Subcutaneous adipose tissue (tissue), 4 donors: ENCODE measurements around the gene NAV2. TPM values are rescaled to one million over a fixed set of nuclear protein-coding genes. Genes with fewer than 3 reads are reported as not detected.

Source experiments
- total RNA-seq, 4 donors: library from RNA; depleted of rRNA; stranded (reverse); fragments of >200 nt; gene quantifications; one replicate each; pipeline ENCODE4 v1.1.0, GENCODE V29; 2016
- TF ChIP-seq, protein P1 (sequence below): fragments of 450-650 bp; IDR thresholded peaks from one replicate; pipeline ENCODE4 v1.5.1; 2016; ENCODE audit warnings: low read depth, mild to moderate bottlenecking, control low read depth, antibody characterized with exemption, moderate library complexity

Gene NAV2
- total RNA-seq, 4 donors from 2014 or later, result 13.6 to 31.5 (median 27.8) TPM

DNA sequence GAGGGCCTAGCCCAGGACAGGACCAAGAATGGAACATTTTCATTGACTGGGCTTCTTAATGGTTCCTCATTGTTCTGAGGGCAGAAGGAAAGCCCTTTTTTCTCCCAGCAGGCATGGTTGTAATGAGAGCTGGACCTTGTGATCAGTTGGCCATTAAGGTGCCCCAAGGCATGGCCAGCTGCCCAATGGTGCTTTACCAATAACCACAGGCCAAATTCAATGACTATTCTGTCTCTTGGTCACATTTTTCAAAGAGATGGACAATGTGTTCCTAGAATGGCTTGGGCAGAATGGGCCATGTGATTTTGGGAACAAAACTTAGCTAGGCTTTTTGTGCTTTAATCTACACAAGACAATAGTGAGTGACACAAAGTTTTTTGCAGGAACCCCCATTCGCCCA, 7.3 kb downstream of the NAV2 start:
- TF ChIP-seq, protein P1, sequence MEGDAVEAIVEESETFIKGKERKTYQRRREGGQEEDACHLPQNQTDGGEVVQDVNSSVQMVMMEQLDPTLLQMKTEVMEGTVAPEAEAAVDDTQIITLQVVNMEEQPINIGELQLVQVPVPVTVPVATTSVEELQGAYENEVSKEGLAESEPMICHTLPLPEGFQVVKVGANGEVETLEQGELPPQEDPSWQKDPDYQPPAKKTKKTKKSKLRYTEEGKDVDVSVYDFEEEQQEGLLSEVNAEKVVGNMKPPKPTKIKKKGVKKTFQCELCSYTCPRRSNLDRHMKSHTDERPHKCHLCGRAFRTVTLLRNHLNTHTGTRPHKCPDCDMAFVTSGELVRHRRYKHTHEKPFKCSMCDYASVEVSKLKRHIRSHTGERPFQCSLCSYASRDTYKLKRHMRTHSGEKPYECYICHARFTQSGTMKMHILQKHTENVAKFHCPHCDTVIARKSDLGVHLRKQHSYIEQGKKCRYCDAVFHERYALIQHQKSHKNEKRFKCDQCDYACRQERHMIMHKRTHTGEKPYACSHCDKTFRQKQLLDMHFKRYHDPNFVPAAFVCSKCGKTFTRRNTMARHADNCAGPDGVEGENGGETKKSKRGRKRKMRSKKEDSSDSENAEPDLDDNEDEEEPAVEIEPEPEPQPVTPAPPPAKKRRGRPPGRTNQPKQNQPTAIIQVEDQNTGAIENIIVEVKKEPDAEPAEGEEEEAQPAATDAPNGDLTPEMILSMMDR, result no peak

DNA sequence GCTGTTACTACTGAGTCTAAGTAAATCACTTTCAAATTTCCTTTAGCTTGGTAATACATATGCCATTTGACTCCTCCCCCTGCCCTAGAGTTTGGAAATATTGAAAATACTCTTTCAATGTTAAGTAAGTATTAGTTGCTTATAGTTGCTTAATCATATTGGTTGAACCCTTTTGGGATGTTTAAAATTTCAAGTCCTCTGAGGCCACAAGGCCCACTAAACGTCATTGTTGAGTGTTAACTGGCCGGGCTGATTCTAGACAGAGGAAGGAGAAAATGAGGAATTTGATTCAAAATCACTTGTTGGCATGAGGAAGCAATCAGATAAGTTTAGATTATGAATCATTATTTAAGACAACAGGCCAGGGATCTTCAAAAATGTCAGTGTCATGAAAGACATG, 8.5 kb downstream of the NAV2 start:
- TF ChIP-seq, protein P1, result no peak

GRCh38 chr11:19722702-19723101, 10.1 kb downstream of the NAV2 start:
- TF ChIP-seq, protein P1, result no peak

GRCh38 chr11:19723572-19724342, 11.1 kb downstream of the NAV2 start:
- TF ChIP-seq, protein P1, result no peak

GRCh38 chr11:19724765-19725164, 12.1 kb downstream of the NAV2 start:
- TF ChIP-seq, protein P1, result no peak

DNA sequence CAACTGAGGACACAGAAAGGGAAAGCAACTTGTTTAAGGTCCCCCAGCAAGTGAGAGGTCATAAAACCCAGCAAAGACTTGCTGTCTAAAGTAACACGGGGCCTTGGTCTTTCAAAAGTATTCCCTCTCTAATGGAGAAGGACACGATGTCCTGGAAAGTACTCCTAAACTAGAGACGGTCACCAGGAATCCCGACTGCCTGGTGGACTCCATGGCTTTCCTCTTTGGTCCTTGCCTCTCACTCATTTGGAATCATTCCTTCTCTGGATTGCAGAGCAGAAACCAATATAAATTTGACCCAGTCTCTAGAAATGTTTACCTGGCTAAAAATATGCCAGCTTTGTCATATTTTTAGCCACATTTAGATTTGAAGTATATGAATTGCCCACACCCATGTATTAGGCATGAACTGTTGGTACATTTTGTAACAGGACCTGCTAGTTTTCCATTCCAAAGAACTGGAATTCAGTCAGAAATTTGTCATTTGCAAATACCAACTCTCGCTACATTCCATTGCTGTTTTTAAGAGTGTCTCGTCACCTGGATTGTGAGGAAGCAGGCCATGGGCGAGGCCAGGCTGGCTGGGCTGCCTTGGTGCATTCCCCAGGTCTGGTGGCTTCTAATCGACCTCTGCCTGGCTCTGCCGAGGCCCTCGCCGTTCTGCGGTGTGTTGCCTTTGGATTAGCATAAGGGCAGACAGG, 12.9 kb downstream of the NAV2 start:
- TF ChIP-seq, protein P1, result no peak

DNA sequence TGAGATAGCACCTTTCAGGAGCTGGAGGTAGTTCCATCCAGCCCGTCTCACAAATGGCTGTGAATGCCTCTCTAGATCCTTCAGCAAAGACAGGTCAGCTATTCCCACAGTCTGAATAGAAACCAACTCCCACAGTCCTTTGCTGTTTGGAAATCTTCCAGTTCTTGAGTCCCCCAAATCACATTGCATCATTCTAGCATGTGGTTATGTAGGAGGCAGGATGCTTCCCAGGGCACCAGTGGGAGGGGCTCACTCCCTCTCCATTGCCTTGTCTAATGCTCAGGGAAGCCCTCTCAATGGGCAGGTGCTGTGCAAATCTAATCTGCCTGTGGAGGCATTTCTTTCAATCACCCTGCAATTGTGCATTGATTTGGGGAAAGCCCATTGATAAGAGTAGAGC, 14.6 kb downstream of the NAV2 start:
- TF ChIP-seq, protein P1, result no peak
